ENCODE measurements around the gene ARR3. TPM values are rescaled to one million over a fixed set of nuclear protein-coding genes. Genes with fewer than 3 reads are reported as not detected.

Gene ARR3
- total RNA-seq = not detected

GRCh38 chrX:70268034-70268433 is at the start of gene ARR3:
Gene ARR3 (plus strand): TSS chrX:70268334. CDS start chrX:70269386, 1,052 bp downstream.
- TF ChIP-seq CTCF (IDR thresholded peaks at IDR 0.05; ENCODE audit: low read depth) = no peak

- no peak for TF ChIP-seq CTCF (IDR thresholded peaks at IDR 0.05; ENCODE audit: low read depth)
These were observed 48.0 kb upstream of the ARR3 start for GRCh38 chrX:70219938-70220764.

GRCh38 chrX:70226048-70226447 is 42.1 kb upstream of the ARR3 start:
- no peak for TF ChIP-seq CTCF (IDR thresholded peaks at IDR 0.05; ENCODE audit: low read depth)

DNA sequence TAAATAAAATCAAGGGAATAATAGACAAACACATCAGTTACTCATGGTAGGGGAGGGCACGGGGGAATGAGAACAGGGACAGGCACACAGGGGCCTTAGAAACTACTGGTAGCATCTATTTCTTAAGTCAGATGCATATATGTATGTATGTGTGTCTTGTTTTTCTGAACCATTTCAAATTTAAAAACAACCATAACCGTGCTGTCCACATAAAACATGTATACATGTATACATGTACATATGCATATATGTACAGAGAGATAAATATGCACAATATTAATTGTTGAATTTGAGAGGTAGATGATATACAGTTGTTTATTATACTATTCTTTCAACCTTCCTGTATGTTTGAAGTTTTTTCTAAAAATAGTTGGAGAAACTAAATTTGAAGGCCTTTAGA is 41.4 kb upstream of the ARR3 start:
- TF ChIP-seq CTCF (IDR thresholded peaks at IDR 0.05; ENCODE audit: low read depth) = no peak

GRCh38 chrX:70231666-70232065 is 36.5 kb upstream of the ARR3 start:
- TF ChIP-seq CTCF (IDR thresholded peaks at IDR 0.05; ENCODE audit: low read depth) = no peak

DNA sequence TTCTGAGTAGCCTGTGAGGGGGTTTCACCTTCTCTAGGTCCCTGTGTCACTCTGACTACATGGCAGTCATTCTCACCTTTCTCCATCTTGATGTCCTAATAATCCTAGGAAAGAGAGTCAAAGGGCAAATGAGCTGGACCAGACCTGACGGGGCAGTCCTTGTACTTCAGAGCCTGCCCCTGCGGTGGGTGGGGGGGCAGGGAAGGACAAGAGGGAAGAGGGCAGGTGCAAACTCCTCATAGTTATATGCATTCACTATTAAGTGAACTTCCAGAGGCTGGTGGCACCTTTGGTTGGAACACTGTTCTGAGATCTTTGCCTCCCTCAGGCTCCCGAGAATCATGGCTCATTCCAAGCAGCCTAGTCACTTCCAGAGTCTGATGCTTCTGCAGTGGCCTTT is 33.8 kb upstream of the ARR3 start, which contains the start of gene AWAT1:
AWAT1 (plus strand) TSS at position 301 of the 400 bp plus-strand sequence; CDS start at position 342, 41 bp downstream.
- no peak for TF ChIP-seq CTCF (IDR thresholded peaks at IDR 0.05; ENCODE audit: low read depth)

DNA sequence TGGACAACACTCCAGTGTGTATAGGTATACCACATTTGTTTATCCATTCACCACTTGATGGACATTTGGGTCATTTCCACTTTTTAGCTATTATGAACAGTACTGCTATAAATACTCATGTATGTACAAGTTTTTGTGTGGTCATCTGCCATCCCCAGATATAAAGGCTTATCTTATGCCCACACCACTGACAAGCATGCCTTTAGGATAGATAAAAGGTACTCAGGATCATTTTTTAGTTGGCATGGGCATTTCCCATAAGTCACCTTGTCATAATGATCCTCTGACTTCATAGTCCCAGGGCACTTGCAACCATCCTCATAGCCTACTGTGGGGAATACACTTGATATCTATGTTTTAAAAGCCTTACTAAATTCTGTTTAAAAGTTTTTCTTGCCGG is 27.4 kb upstream of the ARR3 start:
- no peak for TF ChIP-seq CTCF (IDR thresholded peaks at IDR 0.05; ENCODE audit: low read depth)

Data from subcutaneous adipose tissue (tissue), 4 donors.